HG03064 (cell line): ENCODE data around the gene PFN3.
A peak's percentile ranks its signal among the peaks of the same experiment; 100 is the strongest.

Experiments
- ATAC-seq: cut with Tn5 transposase; IDR thresholded peaks from one replicate; pipeline ENCODE4 v1.9.1; 2021; ENCODE audit warnings: low read depth; ENCODE audit not compliant: unreplicated experiment

PFN3 gene

DNA sequence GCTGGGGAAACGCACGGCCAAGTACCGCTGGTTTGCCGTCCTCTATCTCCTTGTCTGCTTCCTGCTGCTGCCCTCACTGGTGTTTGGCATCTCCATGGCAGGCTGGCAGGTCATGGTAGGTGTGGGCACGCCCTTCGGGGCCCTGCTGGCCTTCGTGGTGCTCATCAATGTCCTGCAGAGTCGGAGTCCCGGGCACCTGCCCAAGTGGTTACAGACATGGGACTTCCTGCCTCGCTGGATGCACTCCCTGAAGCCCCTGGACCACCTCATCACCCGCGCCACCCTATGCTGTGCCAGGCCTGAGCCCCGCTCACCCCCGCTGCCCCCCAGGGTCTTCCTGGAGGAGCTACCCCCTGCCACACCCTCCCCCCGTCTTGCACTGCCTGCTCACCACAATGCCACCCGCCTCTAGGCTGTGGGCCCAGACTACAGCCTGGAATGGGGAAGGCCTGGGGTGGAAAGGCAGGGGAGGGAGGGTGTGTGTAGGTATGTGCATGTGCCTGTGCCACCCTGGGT, 2.5 kb downstream of the PFN3 start:
- ATAC-seq = no peak

DNA sequence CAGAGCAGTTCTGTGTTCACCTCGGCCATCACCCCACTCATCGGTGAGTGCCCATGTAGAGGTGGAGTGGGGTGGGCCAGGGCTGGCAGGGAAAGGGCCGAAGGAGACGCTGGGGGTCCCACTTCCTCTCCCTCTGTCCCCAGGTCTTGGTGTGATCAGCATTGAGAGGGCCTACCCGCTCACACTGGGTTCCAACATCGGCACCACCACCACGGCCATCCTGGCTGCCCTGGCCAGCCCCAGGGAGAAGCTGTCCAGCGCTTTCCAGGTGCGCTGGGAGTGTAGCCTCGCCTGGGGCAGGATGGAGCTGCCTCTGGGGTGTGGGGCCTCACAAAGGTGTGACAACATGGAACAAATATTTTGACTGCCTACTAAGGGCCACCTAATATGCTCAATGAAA, 3.7 kb downstream of the PFN3 start:
- ATAC-seq = no peak

DNA sequence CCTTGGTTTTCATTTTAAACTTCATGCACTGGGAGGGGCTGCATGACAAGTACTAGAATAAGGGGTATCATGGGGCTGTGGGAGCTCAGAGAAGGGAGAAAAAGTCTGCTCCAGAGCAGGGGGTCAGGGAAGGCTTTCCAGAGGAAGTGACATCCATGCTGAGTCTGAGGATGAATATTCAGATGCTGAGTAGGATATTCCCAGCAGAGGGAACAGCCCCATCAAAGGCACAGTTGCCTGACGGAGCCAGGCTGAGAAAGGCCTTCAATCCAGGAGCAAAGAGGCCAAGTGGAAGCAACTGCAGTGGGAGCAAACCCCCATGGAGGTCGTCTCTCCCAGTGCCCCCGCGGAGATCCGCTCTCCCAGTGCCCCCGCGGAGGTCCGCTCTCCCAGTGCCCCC, 4.4 kb downstream of the PFN3 start:
- no peak for ATAC-seq

DNA sequence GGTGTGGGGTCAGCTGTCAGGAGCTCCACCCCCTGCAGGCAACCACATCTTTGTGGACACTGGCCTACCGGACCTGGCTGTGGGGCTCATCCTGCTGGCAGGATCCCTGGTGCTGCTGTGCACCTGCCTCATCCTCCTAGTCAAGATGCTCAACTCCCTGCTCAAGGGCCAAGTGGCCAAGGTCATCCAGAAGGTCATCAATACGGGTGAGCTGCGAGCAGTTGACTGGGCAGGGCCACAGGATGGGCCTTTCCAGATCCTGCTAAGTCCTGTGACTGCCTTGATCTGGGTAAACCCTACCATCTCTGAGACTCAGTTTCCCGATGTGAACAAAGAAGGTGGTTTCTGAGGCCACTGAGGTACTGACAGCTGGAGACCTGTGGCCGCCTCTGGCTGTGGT, 6.5 kb downstream of the PFN3 start:
- no peak for ATAC-seq

DNA sequence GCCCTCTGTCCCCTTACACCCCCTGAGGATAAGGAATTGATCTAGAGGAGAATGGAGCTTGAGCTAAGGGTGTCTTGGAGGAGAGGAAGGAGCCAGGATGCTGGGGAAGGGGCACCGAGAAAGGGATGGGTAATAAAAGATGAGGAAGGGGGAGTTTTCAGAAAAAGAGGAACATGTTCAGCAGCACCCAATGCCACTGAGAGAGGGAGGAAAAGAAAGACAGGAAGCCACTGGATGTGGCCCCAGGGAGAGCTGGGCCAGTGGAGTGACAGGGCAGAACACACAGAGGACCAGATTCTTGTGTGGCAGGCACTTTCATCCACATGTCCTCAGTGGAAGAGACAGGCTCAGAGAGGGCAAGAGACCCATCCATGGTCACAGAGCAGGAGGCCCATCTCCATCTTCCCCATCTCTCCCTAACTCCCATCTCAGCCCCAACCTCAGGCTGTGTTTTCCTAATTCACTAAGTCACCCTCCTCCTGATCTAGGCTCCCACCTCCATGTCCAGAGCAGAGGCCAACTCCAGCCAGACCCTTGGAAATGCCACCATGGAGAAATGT, 7.2 kb downstream of the PFN3 start:
- ATAC-seq = no peak

DNA sequence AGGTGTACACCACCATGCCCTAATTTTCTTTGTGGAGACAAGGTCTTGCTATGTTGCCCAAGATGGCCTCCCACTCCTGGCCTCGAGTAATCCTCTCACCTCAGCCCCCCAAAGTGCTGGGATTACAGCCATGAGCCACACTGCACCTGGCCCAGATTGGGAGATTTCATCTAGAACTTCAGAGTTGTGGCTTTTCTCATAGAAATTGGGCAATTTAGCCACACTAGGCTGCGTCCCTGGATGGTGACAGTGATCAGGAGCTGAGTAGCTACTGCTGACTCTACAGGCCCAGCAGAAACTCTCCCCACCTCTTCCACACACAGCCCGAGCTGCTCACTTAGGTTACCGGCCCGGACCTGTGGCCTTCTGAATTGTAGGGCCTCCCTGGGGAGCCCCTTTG, 7.7 kb downstream of the PFN3 start:
- ATAC-seq = no peak

DNA sequence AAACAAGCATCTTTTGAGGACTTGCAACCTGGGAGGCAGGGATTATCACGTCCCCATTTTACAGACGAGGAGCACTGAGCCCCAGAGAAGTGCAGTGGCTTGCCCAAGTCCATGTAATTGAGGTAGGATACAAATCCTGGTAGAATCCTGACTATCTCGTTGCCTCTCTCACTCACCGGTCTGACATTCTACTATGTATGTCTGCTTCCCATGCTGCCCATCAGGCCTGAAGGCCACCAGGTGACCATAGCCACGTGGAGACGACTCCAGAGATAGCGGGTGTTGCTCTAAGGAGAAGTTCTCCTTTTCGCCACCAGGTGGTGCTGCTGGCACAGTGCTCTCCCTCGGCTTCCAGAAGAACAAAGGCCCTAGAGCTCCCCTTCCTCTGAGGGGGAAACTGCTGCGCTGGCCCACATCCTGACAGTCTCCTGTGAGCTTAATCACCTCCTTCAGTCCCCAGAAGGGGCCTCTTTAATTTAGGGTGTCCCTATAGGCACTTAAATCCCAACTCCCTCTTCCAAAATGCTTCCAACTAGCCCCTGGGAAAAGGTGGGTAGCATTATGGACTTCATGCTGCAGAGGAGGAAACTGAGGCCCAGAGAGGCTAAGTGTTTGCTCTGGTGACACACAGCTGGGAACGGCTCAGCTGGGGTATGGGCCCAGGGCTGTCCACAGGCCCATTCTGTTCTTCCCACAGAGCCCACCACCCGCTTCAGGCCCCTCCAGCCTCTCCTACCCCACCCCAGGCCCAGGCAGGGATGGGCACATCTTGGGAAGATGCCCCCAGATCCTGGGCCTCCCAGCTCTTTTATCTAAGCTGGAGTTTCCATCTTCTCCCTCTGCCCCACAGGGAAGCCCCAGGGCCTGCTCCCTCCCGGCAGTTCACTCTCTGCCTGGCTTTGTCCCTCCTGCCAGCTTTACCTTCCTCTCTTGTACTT, 9.8 kb downstream of the PFN3 start:
- peak; percentile 51 for ATAC-seq

DNA sequence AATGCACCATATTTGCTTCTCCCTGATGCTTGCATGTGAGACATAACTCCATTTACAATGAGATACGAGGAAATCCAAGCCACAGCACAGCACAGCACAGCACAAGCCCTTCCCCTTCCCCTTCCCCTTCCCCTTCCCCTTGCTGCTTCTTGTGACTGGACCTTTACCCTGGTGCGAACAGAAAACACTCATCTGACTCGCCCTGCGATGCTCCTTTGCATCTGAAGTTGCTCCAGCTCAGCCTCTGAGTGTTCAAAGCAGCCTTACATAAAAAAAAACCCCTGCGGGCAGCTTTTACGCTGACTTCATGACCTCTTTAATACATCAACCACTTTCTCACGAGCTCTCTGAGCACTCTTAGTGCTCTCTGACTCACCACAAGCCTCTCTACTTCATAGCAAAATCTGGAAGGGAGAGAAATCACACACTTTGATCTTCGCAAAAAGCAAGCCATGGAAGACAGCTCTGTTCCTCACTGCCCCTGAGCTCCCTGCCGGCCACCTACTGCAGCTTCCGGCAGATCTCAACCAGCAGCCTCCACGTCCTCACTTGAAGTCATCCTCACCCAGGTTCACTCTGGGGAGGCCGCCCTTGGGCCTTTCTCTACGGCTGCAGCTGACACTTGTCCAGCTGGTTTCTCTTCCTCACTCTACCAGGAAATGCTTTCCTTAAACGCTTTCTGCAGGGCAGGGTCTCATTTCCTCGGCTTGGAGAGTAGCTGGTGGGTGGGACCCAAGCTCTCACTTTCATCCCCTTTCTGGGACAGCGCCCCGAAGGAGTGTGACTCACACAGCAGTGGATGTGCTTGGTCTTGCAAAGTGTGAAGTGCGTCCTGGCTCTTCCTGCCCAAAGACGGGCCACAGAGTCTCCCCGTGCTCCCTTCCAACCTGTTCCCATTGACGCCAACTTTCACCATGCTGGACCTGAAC, 11.0 kb downstream of the PFN3 start:
- ATAC-seq = peak; percentile 44

DNA sequence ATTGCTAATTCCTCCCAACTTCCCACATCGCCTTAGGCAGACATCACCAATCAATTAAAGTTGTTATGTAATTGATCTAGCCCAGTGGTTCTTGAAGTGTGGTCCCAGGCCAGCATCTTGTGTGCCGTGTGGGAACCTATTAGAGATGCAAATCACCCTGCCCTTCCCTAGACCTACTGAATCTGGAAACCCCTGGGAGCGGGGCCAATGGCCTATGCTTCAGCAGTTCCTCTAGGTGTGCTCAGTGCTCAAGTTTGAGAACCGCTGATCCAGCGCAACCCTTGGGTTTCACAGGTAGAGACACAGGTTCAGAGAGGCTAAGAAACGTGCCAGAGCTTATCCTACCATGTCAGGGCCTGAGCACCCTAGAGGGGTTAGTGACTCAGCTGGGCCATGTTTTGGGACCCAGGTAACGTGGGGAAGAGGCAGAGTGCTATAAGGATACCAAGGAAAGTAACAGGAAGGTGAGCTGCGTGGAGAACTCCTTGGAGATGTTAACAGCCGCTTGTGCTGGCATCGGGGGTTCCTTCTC, 11.9 kb downstream of the PFN3 start:
- ATAC-seq = no peak

DNA sequence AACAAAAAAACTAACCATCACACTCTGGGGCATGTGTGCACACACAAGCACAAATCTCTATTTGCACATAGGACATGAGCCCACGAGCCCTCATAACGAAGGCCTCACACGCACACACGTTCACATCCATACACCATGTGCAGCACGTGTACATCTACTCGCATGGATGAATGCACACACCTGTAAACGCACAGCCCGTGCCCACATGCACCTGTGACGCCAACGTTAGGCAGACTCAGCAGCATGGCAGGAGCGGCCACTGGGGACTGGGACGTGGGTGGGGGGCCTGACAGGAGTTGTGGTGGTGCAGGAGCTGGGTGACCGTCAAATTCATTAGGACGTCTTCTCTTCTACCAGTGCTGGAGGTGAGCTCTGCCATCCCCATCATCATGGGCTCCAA, 13.1 kb downstream of the PFN3 start:
- ATAC-seq = no peak

DNA sequence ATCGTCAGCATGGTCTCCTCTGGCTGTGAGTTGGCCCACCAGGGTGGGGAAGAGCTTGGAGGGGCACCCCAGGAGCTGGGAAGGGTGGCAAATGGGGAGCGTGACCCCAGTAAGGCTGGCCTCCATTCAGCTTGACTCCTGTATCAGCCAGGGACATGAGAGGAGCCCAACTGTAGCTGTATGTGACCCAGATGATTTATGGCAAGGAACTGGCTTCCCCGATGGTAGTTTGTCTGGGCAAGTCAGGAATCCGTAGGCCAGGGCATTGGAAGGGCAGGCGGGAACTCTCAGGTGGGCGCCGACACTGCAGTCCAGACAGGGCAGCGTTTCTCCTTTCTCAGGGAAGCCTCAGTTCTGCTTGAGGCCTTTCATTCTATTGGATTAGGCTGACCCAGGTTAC, 13.9 kb downstream of the PFN3 start:
- no peak for ATAC-seq

DNA sequence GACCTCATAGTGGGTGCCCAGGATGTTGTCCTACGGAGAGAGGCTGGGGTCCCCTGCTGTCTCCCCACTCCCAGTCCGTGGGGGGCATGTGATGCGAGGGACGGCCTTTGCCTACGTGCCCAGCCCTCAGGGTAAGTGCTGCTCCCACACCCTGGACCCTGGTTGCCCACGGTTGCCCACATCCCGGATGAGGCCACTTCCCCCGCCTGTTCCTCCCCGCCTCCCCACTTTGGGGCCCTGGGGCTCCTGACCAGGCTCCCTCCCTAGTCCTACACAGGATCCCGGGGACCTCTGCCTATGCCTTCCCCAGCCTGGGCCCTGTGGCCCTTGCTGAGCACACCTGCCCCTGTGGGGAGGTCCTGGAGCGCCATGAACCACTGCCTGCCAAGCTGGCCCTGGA, 14.7 kb downstream of the PFN3 start:
- ATAC-seq = no peak

DNA sequence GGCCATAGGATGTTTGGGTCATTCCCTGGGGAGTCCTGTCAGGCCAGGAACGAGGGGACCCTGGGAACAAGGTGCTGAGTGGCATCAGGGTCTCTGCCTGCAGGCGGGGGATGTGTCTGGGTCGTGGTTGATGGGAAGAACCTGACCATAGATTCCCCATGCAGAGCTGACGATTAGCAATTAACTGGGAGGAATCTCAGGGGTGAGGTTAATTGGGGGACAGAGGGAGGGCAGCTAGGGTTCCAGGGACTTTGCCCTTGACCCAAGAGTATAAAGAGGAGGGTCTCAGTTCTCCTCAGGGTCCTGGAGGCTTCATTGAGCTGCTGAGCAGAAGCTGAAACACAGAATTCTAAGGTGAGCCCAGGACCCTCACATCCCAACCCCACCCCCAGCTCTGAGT, 16.3 kb downstream of the PFN3 start, which contains the start of gene SLC34A1:
TSS of gene SLC34A1 (plus strand) at position 301 of the 400 bp plus-strand sequence. CDS start 1,308 bp downstream, outside the sequence.
- no peak for ATAC-seq

DNA sequence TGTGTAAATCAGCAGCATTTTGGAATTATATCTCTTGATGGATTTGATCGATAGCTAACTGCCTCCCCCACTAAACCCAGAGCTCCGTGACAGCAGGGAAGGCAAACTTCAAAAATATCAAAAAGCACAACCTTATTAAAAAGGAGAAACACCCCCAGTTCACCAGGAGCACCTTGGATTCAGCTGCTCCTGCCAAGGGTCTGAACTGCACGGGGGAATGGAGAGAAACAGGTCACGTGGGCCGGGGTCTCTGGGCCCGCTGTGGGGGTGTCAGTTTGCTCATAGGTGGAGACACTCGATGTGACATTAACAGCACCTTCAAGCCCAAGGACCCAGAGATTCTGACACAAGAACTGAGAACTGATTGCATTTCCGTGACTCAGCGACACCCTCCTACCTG, 17.3 kb downstream of the PFN3 start:
- no peak for ATAC-seq

DNA sequence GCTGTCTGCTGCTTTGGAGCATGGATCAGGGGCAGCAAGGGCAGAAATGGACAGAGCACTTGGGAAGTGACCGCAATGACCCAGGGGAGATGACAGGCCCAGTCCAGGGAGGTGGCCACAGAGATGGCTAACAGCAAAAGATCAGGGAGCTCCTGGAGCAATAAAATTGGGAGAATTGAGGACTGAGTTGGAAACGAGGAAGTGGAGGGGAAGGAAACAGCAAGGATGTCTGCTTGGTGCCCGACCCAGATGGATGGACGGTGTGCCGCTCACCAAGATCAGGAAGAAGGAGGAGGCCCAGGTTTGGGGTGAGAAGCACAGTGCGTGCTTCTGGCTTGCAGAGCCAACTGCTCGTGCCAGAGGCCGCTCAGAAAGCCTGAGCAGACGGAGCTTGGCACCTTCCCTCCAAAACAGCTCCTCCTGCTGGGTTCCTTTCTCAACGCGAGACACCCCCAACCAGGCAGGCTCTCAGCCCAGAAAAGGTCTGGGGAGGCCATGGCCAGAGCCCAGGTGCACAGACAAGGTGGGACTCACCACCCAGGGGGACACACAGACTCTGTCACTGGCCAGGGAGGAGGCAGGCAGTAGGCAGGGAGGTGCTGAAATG, 17.9 kb downstream of the PFN3 start:
- no peak for ATAC-seq

DNA sequence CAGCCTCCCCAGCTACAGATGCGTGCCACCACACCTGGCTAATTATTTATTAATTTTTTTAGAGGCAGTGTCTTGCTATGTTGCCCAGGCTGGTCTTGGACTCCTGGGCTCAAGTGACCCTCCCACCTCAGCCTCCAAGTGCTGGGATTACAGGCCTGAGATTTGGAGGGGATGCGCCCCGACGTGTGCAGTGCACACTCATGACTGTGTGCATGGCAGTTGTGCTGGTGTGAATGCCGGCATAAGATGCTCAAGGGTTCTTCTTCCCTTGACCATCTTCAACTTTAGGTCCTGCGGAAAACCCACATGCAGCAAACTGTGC, 19.7 kb downstream of the PFN3 start:
- ATAC-seq = no peak

DNA sequence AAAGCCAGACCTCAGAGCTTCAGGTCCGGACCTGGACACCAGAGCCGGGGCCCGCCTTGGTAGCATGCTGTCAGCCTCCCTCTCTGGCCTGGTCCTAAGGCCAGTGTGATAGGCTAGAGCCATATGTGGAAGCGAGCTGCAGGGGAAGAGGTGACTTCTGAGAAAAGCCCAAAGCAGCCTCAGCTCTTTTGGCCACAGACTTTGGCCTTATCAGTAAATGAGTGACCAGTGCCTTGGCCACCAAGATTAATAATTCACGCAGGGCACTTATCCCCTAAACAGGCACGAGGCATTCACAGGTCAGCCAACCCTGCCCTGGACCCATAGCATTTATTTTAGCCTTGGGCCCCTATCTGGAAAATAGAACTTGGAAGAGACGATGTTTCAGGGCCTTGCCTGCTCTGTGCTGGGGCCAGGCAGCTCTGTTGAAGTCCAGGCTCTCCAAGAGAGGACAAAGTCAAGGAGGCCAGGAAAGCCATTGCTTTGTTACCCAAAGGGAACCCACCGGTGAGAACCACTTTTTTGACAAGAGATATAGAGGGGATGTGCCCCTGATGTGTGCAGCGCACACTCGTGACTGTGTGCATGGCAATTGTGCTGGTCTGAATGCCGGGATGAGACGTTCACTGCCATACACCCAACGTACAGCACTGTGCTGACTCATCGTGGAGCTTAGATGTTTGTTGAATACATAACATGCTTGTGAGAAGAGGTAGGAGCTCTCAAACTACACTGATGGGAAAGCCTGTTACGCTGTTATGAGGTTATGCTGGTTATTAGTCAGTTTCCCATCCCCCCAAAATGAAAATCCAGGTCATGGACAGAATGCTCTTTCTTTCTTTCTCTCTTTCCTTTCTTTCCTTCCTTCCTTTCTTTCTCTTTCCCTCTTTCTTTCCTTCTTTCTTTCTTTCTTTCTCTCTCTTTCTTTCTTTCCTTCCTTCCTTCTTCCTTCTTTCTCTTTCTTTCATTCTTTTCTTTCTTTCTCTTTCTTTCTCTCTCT, 21.3 kb downstream of the PFN3 start:
- ATAC-seq = no peak

DNA sequence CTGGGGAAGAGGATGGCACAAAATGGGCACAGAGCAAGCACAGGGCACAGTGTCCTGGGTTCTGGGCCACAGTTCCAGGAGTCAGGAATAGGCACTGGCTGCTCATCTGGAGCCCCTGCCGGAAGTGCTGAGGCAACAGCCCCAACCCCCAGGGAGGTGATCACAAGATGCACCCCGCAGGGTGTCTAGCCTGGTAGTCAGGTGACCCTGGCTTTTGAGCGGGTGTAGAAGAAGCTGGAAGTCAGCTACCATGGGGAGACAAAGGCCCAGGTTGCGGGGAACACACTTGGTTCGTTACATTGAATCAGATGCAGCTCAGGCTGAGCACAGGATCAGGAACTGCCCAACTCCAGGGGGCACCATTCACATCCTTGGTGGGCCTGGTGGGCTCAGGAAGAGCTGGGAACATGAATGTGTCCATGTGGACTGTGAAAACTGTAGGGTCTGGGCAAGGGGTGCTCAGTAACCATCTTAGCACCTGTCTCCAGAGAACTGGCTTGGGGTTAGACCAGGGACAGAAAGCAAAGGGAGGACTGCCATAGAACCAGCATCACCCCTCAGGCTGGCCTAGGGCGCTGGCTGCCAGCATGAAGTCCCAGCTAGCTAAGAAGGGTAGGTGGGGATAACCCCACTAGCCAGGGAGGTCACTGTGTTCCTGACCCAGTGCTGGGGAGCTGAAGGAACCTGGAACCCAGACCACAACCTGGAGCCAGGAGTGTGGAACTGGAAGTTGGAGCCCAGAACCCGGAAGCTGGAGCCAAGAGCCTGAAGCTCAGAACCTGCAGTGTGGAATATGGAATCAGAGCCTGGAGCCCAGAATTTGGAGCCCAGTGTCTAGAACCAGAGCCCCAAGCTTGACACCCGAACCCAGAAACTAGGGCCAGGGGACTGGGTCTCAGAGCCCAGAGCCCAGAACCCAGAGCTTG, 22.3 kb downstream of the PFN3 start:
- no peak for ATAC-seq
